Kidney glomerular epithelial cell (primary cell): ENCODE results near the gene NOL4L.
"Not testable (repeated sequence)": the region's sequence is repeated elsewhere in the genome, so short reads cannot be mapped to it uniquely, and the experiment has no call there.

Experiments used
- DNase-seq: peaks from one replicate; lab custom pipeline; 2025; lab: John Stamatoyannopoulos, UW

NOL4L gene

GRCh38 chr20:32507998-32508774 is 76.9 kb downstream of the NOL4L start:
- no peak for DNase-seq

DNA sequence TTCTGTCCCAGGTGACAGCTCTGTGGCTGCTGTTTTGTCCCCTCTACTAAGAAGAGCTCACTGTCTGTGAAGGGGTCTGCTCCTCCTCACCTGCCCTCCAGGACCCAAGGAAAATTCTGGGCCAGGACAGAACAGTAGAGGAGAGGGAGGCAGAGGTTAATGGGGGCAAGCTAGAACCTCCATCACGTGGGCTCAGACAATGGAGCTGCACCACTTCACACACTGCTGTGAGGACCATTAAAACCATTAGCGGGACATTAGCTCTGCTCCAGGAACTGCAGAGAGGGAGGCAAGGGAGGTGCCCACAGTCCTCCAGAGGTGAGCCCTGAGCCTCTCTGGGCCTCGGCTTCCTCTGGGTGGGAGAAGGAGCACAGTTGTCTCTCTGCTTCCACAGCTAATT is 78.4 kb downstream of the NOL4L start:
- DNase-seq, result no peak

- no peak for DNase-seq
These were observed 79.2 kb downstream of the NOL4L start for GRCh38 chr20:32505723-32506473.

DNA sequence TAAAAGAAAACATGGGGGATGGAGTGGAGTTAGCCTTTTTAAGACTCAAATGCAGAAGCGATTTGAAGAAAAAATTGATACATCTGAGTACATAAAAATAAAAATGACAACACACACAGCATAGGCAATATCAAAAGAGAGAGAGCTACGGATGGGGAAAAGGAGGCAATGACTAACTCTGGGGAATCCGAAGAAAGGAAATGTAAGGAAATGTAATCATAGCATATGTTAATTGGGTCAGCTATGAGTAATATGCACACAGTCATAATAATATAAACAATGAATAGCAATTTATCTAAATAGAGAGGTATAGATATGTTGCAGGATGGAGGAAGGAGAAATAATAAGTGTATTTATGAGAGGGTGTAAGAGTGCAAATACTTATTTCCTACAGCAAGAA is 83.4 kb downstream of the NOL4L start:
- DNase-seq, result no peak

DNA sequence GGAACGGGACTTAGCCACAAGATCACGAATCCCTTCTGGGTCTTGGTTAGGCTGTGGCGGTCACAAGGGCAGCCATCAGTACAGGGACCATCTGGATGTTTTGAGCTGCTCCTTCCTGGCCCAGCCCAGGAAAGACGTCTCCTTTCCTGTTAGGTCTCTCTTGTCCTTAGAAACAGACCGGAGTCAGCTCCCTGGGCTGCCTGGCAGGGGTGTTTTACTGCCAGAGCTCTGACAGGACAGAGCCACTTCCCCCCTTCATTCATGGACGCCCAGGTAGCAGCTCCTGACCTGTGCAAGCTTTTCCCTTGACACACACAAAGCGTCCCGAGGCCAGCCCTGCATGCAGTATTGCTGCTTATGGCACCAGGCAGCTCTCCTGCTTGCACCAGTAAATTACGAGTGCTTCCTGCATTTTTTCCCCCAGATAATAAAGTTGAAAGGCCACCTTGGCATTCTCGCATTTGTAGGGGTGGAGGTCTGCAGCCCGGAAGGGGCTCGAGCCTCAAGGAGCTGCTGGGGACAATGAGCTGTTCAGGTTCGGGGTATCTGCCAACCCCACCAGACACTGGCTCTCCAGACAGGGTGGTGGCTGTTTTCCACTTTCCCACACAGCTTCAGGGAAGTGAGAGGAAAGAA is 87.4 kb downstream of the NOL4L start:
- DNase-seq, result no peak

GRCh38 chr20:32496811-32497533 is 88.2 kb downstream of the NOL4L start:
- no peak for DNase-seq

GRCh38 chr20:32495949-32496348 is 89.2 kb downstream of the NOL4L start:
- no peak for DNase-seq

DNA sequence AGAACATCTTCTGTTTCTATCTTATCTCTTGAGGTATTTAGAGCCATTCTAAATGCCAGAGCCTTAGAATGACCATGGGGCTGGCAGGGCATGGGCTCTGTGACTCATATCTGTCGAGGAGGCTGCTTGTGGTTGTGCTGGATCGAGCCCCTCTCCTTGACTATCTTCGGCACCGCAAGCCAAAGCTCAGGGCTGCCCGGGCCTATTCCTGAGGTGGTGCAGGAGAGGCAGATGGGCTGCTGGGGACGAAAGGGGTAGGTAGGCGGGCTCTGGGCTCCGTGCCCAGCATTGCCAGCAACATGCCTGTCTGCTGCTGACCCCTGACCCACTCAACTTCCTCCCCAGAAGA is 89.9 kb downstream of the NOL4L start:
- no peak for DNase-seq

DNA sequence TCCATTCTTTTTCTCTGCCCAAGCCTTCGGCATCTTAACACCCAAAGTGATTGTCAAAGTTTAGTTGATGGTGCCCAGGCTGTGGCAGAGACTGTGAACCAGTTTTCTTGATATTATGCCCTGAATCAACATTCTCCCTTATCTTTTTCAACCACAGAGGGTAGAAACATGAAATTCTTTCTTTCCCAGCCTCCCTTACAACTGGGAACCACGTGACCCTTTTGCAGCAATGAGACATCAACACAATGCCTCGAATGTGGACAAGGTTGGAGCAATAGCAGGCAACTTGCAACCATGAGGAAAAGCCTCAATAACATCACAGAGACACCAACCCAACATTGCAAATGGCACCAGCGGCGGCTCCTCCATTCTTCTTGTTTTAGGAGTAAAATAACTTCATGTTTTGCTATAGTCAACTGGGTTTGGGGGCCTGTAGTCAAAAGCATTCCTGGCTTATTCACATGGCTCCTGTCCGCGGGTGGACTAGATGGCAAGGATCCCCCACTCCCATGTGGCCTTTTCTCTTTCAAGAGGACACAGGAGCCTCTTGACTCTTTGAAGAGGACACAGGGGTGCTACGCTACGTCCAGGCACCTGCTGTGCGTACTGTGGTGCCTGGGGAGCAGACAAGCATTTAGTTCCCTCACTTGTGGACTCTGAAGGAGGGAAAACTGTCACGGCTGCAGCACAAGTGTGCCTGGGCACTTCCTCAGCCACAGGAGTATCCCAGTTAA is 90.5 kb downstream of the NOL4L start:
- no peak for DNase-seq

DNA sequence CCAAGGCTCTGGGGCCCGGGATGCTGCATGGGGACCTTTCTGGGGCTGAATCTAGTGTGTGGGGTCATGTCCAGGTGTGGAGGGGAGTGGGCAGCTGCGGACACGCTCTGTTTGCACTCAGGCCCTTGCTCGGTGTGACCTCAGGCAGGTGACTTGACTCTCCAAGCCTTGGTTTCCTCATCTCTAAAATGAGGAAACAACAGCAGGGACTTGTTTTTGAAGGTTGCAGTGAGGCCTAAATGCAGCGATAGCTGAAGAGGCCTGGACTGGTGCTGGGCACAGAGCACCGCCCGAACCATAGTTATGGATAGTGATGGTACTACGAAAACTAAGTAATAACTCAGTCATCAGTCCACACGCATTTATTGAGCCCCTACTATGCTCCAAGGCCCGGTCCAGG is 91.8 kb downstream of the NOL4L start:
- no peak for DNase-seq

DNA sequence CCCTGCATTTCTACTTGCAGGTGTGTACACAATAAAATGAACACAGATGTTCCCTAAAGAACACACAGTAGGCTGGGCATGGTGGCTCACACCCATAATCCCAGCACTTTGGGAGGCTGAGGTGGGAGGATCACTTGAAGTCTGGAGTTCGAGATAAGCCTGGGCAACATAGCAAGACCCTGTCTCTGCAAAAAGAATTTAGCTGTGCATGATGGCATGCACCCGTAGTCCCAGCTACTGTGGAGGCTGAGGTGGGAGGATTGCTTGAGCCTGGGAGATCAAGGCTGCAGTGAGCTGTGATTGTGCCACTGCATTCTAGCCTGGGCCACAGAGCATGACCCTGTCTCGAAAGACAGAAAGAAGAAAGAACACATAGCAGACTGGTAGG is 93.4 kb downstream of the NOL4L start:
- DNase-seq, result not testable (repeated sequence)

DNA sequence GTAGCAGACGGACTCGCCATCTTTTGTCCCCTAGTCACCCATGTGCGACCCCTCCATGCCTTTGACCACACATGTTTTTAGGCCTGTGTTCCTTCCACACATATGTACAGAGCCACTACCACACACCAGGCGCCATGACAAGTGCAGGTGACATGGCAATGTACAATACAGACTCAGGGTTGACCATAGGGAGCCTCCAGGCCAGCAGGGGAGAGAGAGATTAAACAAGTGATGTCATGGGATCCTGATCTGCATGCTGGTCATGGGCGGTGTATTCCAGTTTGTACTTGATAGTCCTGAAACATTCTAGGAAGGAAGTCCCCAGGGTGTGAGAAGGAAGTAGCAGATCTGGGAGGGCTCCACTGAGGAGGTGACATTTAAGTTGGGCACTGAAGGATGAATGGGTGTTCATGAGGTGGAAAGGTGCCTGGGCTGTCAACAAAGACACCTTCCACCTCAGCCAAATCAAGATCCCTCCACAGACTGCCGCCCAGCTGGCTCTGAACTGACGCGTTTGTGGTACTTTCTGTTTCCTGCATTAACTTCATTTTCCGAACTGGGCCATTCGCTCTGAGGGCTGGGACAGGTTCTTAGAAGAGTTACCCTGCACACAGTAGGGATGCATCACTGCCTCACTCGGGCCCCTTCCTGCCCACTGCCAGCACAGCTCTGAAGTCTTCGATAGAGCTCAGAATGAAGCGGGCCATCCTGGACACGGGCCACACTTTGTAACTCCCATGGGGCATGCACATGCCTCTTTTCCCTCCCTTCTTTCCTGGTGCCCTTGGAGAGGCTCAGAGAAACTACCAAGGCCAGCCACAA is 94.0 kb downstream of the NOL4L start:
- DNase-seq, result no peak

DNA sequence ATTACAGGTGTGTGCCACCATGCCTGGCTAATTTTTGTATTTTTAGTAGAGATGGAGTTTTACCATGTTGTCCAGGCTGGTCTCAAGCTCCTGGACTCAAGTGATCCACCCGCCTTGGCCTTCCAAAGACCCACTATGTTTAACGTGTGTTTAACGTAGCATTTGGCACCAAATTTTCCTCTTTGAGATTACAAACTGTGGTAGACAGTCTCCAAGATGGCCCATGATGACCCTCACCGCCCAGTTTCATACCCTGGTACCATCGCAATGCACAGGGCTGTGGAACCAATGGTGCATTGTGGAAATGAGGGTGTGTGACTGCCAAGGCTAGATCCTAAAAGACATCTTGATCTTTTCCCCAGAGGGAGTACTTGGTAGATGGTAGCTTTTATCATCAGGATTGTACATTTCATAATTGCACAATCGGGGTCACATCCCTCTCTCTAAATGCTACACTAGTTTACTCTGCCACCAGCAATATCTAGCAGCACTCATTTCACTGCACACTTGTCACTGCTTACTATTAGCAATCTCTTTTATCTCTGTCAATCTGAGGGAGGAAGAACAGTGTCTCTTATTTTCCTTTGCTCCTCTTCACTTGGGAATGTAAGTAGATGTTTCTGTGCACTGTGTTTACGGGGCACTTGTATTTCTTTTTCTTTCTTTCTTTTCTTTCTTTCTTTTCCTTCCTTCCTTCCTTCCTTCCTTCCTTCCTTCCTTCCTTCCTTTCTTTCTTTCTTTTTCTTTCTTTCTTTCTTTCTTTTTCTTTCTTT is 96.9 kb downstream of the NOL4L start:
- DNase-seq, result no peak

DNA sequence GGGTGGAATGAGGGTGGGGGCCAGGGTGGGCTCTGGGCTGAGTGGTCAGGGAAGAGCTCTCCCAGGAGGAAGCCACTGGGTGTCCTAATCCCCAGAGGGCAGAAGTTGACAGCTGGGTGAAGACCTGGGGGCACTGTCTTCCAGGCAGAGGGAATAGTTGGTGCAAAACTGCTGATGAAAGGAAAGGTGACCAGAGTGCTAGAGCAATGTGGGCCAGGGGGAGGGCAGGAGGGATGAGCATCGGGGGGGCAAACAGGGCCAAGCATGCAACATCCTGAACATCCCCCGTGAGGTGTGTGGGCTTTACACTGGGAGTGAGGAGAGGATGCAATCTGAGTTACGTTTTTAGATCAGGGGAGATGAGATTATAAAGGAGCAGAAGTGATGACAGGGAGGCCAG is 97.8 kb downstream of the NOL4L start:
- DNase-seq, result no peak

DNA sequence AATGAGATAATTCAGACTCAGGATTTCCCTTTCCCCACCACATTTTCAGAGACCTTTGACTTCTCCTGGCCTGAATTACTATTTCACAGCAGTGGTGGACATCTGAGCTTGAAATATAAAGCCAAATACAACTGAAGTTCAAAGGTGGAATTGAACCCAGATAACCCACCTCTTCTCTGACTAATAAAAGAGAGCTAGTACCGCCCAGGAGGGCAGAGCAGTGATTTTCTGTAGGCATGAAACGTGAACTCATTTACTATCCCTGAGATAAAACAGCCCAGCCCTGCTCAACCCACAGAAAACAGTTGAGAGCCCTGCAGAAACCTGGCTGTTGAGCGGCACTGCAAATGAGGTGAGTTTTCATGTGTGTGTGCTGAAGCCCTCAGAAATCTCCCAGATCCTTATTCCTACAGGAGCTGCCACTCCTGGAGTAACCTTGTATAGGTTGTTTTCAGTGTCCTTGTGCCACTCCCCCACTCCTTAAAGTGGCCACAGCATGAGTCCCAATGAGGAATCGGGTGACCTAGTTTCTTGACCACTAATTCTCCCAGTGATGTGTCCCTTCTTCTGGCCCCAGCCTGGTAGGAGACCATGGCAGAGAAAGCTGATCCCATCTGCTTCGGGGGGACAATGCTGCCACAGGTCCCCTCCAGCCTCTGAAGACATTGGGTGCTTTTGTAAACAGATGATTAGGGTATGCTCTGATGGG is 99.2 kb downstream of the NOL4L start:
- no peak for DNase-seq

DNA sequence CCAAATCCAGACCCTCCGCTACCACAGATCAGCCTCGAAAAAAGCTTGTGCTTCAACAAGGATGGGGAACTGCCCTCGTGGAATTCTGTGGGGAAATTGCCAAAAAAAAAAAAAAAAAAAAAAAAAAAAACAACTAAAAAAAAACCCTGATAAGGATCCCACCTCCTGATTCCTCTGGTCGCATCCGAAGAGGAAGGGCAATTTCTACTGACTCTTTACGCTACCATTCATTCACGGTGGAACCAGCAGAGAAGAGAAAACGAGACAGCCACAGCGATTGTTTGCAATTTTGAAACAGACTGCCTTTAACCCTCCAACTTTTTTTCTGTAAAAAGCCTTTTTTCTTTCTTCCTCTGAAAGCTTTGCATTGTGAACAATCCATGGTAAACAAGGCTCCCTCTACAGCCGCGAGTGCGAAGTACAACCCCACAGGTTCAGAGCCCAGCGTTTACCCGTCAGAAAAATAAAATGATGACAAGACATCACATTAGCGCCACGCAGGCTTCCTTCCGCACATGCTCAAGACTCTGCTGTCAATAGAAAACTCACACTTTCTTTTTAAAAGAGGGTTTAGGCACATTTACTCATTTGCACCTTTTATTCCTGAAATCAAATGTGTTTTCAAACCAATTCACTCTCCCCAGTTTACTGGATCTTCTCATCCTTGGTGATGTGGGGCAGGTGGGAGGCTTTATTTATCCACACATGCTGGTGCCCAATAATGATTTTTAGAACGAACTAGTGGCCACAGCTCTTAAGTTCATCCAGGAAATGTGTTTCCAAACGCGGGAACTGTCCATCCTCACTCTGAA is 100.0 kb downstream of the NOL4L start:
- peak; percentile 73 for DNase-seq

DNA sequence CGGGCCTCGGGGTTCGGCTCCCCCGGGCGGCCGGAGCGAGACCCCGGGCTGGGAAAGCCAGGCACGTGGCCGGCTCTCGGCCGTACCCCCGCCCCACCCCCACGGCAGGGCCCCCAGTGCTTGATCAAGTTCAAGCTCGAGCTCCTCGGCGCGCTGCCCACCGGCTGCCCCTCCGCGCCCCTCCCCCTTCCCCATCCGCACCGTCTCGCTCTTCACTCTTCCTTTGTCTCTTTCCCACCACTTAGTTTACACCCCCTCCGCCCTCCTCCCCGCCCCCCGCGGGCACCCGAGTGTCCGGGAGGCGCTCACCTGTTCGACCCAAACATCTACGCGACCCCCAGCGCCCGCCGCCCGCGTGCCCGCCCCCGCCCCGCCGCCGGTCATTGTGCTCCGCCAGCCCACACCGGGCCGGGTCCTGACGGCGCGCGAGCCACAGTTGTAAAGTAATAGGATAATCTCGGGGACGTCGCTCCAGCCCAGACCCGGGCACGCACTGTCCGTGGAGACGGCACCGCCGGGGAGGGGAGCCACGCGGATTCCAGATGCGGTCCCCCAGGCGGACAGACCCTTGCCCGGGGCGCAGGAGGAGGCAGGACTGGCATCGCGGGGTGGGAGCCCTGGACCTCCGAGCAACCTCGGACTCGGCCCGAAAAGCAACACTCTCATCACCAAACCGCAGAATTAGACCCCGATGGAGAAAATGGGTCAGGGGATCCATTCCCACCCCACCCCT is 100.7 kb downstream of the NOL4L start:
- no peak for DNase-seq
